HG03439 (cell line): Measurements from ENCODE around the gene SFSWAP.
"Not testable (repeated sequence)": the region's sequence is repeated elsewhere in the genome, so short reads cannot be mapped to it uniquely, and the experiment has no call there.

Experiments
- ATAC-seq: cut with Tn5 transposase; IDR thresholded peaks from one replicate; pipeline ENCODE4 v1.9.1; 2021; ENCODE audit warnings: mild to moderate bottlenecking, moderate library complexity; ENCODE audit not compliant: unreplicated experiment

Gene SFSWAP

GRCh38 chr12:131679186-131679585, 31.7 kb upstream of the SFSWAP start:
- not testable (repeated sequence) for ATAC-seq

- ATAC-seq = not testable (repeated sequence)
Observed at GRCh38 chr12:131679816-131680215, 31.1 kb upstream of the SFSWAP start.

GRCh38 chr12:131680392-131681256, 30.3 kb upstream of the SFSWAP start:
- ATAC-seq = not testable (repeated sequence)

GRCh38 chr12:131681257-131681620, 29.7 kb upstream of the SFSWAP start:
- no peak for ATAC-seq

DNA sequence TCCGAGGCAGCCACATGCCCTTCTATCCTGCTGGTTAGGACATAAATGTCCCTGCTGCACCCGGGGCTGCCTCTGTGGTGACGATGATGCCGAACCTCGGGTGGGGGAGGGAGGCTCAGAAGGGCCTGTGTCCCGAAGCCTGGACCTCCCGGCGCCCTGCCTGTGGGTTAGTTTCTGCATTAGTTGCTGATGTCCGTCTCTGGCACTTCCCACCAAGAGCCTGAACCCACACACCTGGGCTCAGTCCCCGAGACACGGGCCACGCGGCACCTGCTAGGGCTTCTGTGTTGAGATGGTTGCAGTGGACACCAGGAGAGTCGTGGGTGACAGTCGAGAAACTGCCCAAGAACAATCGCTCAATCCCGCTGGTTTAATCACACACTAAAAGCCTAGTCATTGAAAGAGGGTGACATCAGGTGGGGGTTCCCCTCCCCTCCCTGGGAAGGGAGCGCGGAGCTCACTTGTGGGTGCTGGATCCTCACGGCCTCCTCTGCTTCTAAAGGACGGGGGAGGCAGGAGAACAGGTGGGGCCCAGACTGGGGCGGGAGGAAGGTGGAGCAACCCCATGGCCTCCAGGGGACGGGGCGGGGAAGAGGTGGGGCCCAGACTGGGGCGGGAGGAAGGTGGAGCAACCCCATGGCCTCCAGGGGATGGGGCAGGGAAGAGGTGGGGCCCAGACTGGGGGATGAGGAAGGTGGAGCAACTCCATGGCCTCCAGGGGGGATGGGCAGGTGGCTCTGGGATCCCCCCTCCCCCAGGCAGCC, 29.0 kb upstream of the SFSWAP start:
- ATAC-seq = peak; percentile 96

DNA sequence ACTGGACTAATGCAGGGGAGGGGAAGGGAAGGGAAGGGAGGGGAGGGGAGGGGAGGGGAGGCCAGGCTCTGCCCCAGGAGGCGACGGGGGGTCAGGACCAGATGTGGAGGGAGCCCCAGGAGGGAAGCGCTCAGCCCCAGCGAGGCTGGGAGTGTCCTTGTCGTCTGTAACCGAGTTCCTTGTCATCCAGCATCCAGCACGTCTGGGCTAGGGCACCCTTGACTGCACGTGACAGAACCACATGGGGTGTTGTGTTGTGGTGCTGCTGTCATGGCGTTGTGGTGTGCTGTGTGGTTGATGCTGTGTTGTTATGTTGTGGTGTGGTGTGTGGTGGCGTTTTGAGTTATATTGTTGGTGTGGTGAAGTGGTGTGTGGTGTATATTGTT, 28.4 kb upstream of the SFSWAP start:
- no peak for ATAC-seq

DNA sequence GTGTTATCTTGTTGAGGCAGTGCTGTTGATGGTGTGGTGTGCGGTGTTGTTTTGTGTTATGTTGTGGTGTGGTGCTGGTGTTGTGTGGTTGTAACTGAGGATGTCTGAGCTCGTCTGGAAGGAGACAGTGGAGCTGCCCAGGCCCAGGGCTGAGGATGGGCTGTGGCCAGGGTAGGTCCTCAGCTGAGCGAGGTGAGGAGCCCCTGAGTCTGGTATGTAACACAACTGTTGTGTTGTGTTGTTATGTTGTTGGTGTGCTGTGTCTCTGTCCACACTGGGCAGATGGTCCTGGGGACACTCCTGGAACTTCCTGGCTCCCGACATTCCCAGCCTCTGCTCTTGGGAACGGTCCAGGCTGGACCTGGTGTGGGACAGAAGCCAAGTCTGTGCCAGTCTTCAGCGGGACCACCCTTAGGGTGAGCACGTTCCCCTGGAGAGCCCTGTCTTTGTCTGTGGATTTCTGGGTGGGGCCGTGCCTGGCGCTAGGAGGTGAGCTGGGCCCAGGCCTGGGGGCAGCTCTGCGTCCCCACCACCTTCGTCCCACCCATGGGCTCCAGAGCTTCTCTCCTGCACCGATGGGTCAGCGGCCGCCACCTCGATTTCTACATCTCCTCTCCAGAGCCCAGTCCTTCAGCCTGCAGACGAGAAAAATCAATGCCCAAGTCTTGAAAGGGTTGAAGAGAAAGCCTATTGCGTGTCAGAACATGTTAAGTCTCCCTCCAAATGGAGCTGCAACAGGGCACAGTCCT, 27.4 kb upstream of the SFSWAP start:
- no peak for ATAC-seq

DNA sequence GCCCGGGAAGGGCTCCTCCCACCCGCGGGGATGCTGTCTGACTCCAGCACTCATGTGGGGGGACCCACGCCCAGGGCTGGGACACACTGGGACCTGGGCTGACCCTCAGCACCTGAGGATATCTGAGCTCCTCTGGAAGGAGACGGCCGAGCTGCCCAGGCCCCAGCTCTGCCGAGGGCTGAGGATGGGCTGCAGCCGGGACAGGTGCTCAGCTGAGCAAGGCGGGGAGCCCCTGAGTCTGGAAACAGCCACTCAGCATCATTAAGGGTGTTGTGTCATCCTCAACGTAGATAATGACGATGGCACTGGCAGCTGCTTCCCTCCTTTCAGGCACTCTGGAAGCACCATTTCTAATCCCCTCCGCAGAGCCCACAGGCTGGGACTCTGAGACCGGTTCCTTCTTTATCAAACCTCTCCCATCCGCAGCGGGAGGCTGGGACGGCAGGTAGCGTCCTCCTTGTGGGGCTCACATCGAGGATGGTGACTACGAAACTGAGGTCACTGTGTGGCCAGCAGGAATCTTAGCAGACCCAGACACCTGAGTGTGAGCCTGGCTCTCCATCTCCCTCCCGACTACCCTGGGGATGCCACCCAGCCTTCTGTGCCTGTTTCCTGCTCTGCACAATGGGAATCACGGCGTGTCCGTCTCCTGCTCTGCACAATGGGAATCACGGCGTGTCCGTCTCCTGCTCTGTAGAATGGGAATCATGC, 26.7 kb upstream of the SFSWAP start:
- no peak for ATAC-seq

GRCh38 chr12:131687346-131688125, 23.4 kb upstream of the SFSWAP start:
- no peak for ATAC-seq

GRCh38 chr12:131688131-131688844, 22.6 kb upstream of the SFSWAP start:
- ATAC-seq = no peak

DNA sequence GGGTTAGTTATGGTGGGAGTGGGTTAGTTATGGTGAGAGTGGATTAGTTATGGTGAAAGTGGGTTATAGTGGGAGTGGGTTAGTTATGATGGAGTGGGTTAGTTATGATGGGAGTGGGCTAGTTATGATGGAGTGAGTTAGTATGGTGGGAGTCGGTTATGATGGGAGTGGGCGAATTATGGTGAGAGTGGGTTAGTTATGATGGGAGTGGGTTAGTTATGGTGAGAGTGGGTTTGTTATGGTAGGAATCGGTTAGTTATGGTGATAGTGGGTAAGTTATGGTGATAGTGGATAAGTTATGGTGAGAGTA, 22.1 kb upstream of the SFSWAP start:
- no peak for ATAC-seq

DNA sequence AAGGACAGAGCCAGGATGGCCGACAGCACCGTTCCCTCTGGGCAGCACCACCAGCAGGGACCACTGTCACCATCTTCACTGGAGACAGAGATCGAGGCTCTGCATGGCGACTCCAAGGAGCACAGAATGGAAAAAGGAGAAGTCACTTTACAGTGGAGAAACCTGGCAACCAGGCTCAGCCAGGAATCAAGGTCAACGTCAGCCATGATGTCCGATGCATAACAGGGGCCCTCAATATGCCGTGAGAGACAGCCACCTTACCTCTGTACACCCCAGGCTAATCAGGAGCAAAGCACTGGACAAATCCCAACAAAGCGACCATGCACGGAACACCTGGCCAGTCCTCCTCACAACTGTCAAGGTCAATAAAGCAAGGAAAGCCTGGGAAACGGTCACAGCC, 20.6 kb upstream of the SFSWAP start:
- ATAC-seq = no peak

- ATAC-seq = no peak
Observed at GRCh38 chr12:131692431-131692830, 18.5 kb upstream of the SFSWAP start.

GRCh38 chr12:131693149-131693548, 17.7 kb upstream of the SFSWAP start:
- ATAC-seq = no peak

- ATAC-seq = no peak
Observed at GRCh38 chr12:131694116-131694838, 16.6 kb upstream of the SFSWAP start.

DNA sequence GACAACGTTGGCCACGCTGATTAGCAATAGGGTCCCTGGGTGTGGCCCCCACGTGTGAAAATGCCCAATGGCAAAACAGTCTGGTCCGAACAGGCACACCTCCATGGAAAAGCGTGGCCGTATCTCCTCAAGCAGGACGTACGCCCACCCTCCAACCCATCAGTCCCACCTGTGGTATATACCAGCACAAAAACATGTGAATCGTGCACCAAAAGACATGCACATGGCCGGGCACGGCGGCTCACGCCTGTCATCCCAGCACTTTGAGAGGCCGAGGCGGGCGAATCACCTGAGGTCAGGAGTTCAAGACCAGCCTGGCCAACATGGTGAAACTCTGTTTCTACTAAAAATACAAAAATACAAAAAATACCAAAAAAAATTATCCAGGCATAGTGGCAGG, 14.9 kb upstream of the SFSWAP start:
- ATAC-seq = no peak

- no peak for ATAC-seq
Observed at GRCh38 chr12:131698286-131698685, 12.6 kb upstream of the SFSWAP start.

GRCh38 chr12:131699434-131699833, 11.5 kb upstream of the SFSWAP start:
- no peak for ATAC-seq

- ATAC-seq = no peak
Observed at GRCh38 chr12:131700271-131700670, 10.6 kb upstream of the SFSWAP start.
